Progenitor cell of endocrine pancreas (in vitro differentiated cells): ENCODE data around the gene RAPGEF4. TPM values are rescaled to one million over a fixed set of nuclear protein-coding genes. Genes with fewer than 3 reads are reported as not detected.

ENCODE experiments used
- DNase-seq: peaks from one replicate; pipeline ENCODE4 v3.0.0; 2021; ENCODE audit warnings: low spot score; ENCODE audit not compliant: unreplicated experiment
- H3K27ac Mint-ChIP-seq: 2 replicates; pipeline ENCODE4 v1.8.0; 2021; ENCODE audit warnings: mild to moderate bottlenecking, moderate library complexity, mixed read lengths
- H3K27me3 Mint-ChIP-seq: 2 replicates; pipeline ENCODE4 v1.8.0; 2021; ENCODE audit warnings: mixed read lengths
- H3K36me3 Mint-ChIP-seq: 2 replicates; pipeline ENCODE4 v1.8.0; 2022; ENCODE audit warnings: mixed read lengths; ENCODE audit not compliant: insufficient read depth
- H3K4me1 Mint-ChIP-seq: 2 replicates; pipeline ENCODE4 v1.8.0; 2021; ENCODE audit warnings: low read depth, mixed read lengths
- H3K4me3 Mint-ChIP-seq: 2 replicates; pipeline ENCODE4 v1.8.0; 2021; ENCODE audit warnings: low read depth, mild to moderate bottlenecking, moderate library complexity, mixed read lengths
- H3K9me3 Mint-ChIP-seq: 2 replicates; pipeline ENCODE4 v1.8.0; 2021; ENCODE audit warnings: low read depth, mixed read lengths
- CTCF ChIP-seq: fragments of 200-600 bp; sonication (generic); IDR thresholded peaks from one replicate; pipeline ENCODE4 v1.5.0; 2021; ENCODE audit warnings: antibody characterized with exemption, mild to moderate bottlenecking; ENCODE audit not compliant: unreplicated experiment
- total RNA-seq: library from RNA; stranded (reverse); gene quantifications from 2 replicates; pipeline ENCODE4 v1.2.1, GENCODE V29; 2021

RAPGEF4 gene
- total RNA-seq, 1 donor from 2014 or later = 8.6 TPM

GRCh38 chr2:172869861-172870260 is 134.2 kb downstream of the RAPGEF4 start:
- H3K4me1 Mint-ChIP-seq = peaks cover 3% of the 10 kb centered on the region
- no peaks in the 10 kb centered on the region for H3K27me3 Mint-ChIP-seq
- no peak overlapping the region for H3K4me3 Mint-ChIP-seq
- peaks cover 6% of the 10 kb centered on the region for H3K36me3 Mint-ChIP-seq
- DNase-seq = no peak
- TF ChIP-seq CTCF = no peak
- peaks cover 5% of the 10 kb centered on the region for H3K9me3 Mint-ChIP-seq
- H3K27ac Mint-ChIP-seq = no peak overlapping the region

GRCh38 chr2:172870396-172870795 is 134.8 kb downstream of the RAPGEF4 start:
- DNase-seq = no peak
- no peaks in the 10 kb centered on the region for H3K27me3 Mint-ChIP-seq
- H3K27ac Mint-ChIP-seq = no peak overlapping the region
- TF ChIP-seq CTCF = no peak
- no peak overlapping the region for H3K4me3 Mint-ChIP-seq
- no peaks in the 10 kb centered on the region for H3K4me1 Mint-ChIP-seq
- peaks cover 4% of the 10 kb centered on the region for H3K36me3 Mint-ChIP-seq
- H3K9me3 Mint-ChIP-seq = peaks cover 5% of the 10 kb centered on the region

- TF ChIP-seq CTCF = no peak
- H3K4me1 Mint-ChIP-seq = no peaks in the 10 kb centered on the region
Observed at GRCh38 chr2:172877826-172878225, 142.2 kb downstream of the RAPGEF4 start.

DNA sequence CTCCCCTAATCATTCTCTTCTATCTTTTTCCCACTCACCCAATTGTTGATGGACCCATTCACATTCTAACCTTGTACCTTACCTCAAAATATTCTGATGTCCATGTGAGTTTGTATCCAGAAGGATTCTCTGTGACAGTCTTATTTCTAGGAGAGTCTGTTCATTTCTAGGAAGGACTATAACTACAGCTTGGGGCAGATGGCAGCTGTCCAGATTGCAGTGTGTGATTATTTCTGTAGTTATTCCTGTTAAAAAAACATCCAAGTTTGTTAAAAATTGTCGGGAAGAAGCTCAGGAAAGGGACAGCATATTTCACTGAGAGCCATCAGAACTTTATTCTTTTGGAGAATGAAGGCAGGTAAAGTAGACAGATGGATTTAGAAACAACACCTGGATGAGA is 142.6 kb downstream of the RAPGEF4 start:
- no peak overlapping the region for H3K4me3 Mint-ChIP-seq
- no peak overlapping the region for H3K27ac Mint-ChIP-seq
- H3K9me3 Mint-ChIP-seq = peaks cover 11% of the 10 kb centered on the region
- H3K36me3 Mint-ChIP-seq = peaks cover 5% of the 10 kb centered on the region
- no peak for DNase-seq
- H3K4me1 Mint-ChIP-seq = no peaks in the 10 kb centered on the region
- TF ChIP-seq CTCF = no peak
- H3K27me3 Mint-ChIP-seq = no peaks in the 10 kb centered on the region

More at GRCh38 chr2:172877826-172878225, 142.2 kb downstream of the RAPGEF4 start:
- Mint-ChIP-seq H3K27me3 (no peaks in the 10 kb centered on the region), H3K27ac (no peak overlapping the region), H3K9me3 (peaks cover 11% of the 10 kb centered on the region), H3K4me3 (no peak overlapping the region), H3K36me3 (peaks cover 5% of the 10 kb centered on the region)
- no peak for DNase-seq

DNA sequence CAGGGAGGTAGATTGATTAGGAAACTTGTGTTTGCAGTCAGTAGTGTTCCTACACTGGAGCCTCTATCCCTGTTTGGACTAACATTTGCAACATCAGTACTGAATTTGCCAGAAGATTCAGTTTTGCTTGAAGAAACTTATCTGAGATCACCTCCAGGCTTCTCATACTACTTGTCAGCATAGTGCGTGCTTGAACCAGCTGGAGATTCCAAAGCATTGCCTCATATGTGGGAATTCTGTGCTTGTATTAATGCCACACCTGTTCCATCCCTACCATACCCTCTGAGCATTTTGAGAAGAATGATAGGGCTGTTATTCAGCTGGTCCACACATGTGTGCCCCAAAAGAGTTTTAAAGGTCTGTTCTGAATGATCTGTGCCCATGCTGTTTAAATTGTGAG is 148.7 kb downstream of the RAPGEF4 start:
- H3K36me3 Mint-ChIP-seq = no peaks in the 10 kb centered on the region
- DNase-seq = no peak
- no peaks in the 10 kb centered on the region for H3K9me3 Mint-ChIP-seq
- no peak overlapping the region for H3K27ac Mint-ChIP-seq
- peaks cover 9% of the 10 kb centered on the region for H3K4me1 Mint-ChIP-seq
- no peak overlapping the region for H3K4me3 Mint-ChIP-seq
- no peaks in the 10 kb centered on the region for H3K27me3 Mint-ChIP-seq
- no peak for TF ChIP-seq CTCF
